ENCODE measurements around the gene KRT25. TPM values are rescaled to one million over a fixed set of nuclear protein-coding genes. Genes with fewer than 3 reads are reported as not detected.

The KRT25 gene
- total RNA-seq, 1 experiment from 2014 or later = not detected

DNA sequence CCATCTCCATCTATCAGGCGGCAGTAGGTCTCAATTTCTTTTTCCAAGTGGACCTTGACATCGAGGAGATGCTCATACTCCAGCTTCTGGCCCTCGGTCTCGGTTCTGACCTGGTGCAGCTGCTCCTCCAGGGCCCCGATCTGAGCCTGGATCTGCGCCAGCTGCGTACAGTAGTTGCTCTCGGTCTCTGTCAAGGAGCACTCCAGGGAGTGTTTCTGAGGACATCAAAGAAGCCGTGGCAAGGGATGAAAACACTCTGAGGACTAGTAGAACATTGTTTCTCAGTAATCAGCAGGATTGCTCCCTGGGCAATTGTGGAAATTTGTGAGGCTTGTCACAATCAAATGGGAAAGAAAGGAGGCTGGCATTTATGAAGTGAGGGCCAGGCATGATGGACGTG, 38.7 kb upstream of the KRT25 start:
- Histone ChIP-seq H3K9me3 (ENCODE audit: control insufficient read depth in 1 of 2, insufficient read depth in 1 of 2, low read depth in 1 of 2, low read length in 2 of 2) (no peaks in the 10 kb centered on the region), H3K9ac (ENCODE audit: low read length) (no peak overlapping the region), H3K4me3 (replicated peaks in 1 of 2; ENCODE audit: low read depth in 1 of 2, low read length in 2 of 2) (no peak overlapping the region), H3K79me2 (ENCODE audit: insufficient read depth, low read length) (no peaks in the 10 kb centered on the region), H3K27me3 (ENCODE audit: insufficient read depth, low read length) (no peaks in the 10 kb centered on the region), H3K4me2 (ENCODE audit: low read length) (no peak overlapping the region), H2AFZ (ENCODE audit: low read depth, low read length, poor library complexity, severe bottlenecking) (no peak overlapping the region), H3K9me2 (ENCODE audit: insufficient read depth) (no peaks in the 10 kb centered on the region), H4K20me1 (ENCODE audit: insufficient read depth) (no peaks in the 10 kb centered on the region), H3K4me1 (ENCODE audit: control insufficient read depth in 1 of 2, insufficient read depth in 2 of 2, low read length in 2 of 2) (no peaks in the 10 kb centered on the region), H3K27ac (ENCODE audit: low read depth, low read length) (no peak overlapping the region), H3K36me3 (ENCODE audit: control insufficient read depth in 1 of 2, insufficient read depth in 2 of 2, low read length in 2 of 2) (no peaks in the 10 kb centered on the region)
- DNase-seq (ENCODE audit: low read depth, low spot score) = no peak
- intact Hi-C loops (cut with micrococcal nuclease) = no loop called here
- ChIA-PET POLR2A (no interaction called here), RAD21 (ENCODE audit: low non-redundant PET in 1 of 2, low total read pairs in 2 of 2, uncharacterized antibody in 2 of 2, unreplicated experiment in 2 of 2) (no interaction called here), CTCF (interaction anchor here (2.1 kb wide), 1 partner anchor 178 kb away, joined by 21 read pairs; no protein-coding TSS in a partner anchor)
- ATAC-seq = no peak
- no TSS peak for BruUV-seq (replicated peaks)
- TF ChIP-seq RAD21 (IDR thresholded peaks at IDR 0.05; ENCODE audit: low read depth) (no peak), EGR1 (IDR thresholded peaks at IDR 0.05; ENCODE audit: low read depth) (no peak)

DNA sequence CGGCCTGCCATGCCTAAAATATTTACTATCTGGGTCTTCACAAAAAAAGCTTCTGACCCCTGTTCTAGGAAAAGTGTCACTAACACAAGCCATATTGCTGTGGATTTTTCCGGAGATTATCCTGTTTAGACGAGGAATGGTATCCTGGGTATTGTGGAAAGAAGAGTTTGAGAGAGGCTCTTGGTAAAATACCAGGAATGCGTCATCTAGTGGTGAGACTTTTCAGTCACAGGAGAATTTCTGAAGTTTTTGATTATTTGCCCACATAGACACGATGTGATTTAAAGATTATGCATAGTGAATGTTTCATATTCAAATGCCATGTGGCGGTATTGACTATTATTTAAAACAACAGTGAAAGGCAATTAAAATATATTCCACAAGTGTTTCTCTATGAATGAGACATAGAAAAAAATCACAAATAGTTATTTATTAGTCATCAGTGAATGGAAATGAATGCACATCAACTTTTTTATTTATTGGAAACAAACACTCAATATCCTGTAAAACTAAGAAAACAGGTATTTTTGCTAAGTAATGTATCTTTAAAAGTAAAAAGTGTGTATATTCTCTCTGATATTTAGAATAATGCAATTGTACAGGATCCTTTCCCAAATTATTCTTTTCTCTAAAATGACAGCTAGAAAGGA, 36.8 kb upstream of the KRT25 start:
- no peak overlapping the region for H3K4me3 ChIP-seq (replicated peaks in 1 of 2; ENCODE audit: low read depth in 1 of 2, low read length in 2 of 2)
- H3K9me3 ChIP-seq (ENCODE audit: control insufficient read depth in 1 of 2, insufficient read depth in 1 of 2, low read depth in 1 of 2, low read length in 2 of 2) = no peaks in the 10 kb centered on the region
- BruUV-seq (replicated peaks) = no TSS peak
- DNase-seq (ENCODE audit: low read depth, low spot score) (peak; percentile 41), ATAC-seq (peak; percentile 68)
- RAD21 ChIA-PET (ENCODE audit: low non-redundant PET in 1 of 2, low total read pairs in 2 of 2, uncharacterized antibody in 2 of 2, unreplicated experiment in 2 of 2) = interaction anchor here in 1 of 2 experiments (0.9 kb wide), 1 partner anchor 176 kb away, joined by 3 read pairs; no protein-coding TSS in a partner anchor
- no peak overlapping the region for H3K4me2 ChIP-seq (ENCODE audit: low read length)
- no peaks in the 10 kb centered on the region for H3K27me3 ChIP-seq (ENCODE audit: insufficient read depth, low read length)
- H3K36me3 ChIP-seq (ENCODE audit: control insufficient read depth in 1 of 2, insufficient read depth in 2 of 2, low read length in 2 of 2) = no peaks in the 10 kb centered on the region
- POLR2A ChIA-PET = interaction anchor here (1.2 kb wide), 1 partner anchor 176 kb away, joined by 5 read pairs; no protein-coding TSS in a partner anchor
- intact Hi-C loops (cut with micrococcal nuclease) = loop anchor here (1.0 kb wide), 2 partner anchors 172 to 177 kb away; no protein-coding TSS in a partner anchor
- no peak overlapping the region for H3K27ac ChIP-seq (ENCODE audit: low read depth, low read length)
- H3K9ac ChIP-seq (ENCODE audit: low read length) = no peak overlapping the region
- no peaks in the 10 kb centered on the region for H4K20me1 ChIP-seq (ENCODE audit: insufficient read depth)
- no peaks in the 10 kb centered on the region for H3K4me1 ChIP-seq (ENCODE audit: control insufficient read depth in 1 of 2, insufficient read depth in 2 of 2, low read length in 2 of 2)
- no peaks in the 10 kb centered on the region for H3K9me2 ChIP-seq (ENCODE audit: insufficient read depth)
- TF ChIP-seq YY1 (IDR thresholded peaks at IDR 0.05; ENCODE audit: extremely low read depth, insufficient replicate concordance, low read depth, low read length) = no peak
- TF ChIP-seq, protein P1, sequence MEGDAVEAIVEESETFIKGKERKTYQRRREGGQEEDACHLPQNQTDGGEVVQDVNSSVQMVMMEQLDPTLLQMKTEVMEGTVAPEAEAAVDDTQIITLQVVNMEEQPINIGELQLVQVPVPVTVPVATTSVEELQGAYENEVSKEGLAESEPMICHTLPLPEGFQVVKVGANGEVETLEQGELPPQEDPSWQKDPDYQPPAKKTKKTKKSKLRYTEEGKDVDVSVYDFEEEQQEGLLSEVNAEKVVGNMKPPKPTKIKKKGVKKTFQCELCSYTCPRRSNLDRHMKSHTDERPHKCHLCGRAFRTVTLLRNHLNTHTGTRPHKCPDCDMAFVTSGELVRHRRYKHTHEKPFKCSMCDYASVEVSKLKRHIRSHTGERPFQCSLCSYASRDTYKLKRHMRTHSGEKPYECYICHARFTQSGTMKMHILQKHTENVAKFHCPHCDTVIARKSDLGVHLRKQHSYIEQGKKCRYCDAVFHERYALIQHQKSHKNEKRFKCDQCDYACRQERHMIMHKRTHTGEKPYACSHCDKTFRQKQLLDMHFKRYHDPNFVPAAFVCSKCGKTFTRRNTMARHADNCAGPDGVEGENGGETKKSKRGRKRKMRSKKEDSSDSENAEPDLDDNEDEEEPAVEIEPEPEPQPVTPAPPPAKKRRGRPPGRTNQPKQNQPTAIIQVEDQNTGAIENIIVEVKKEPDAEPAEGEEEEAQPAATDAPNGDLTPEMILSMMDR (IDR thresholded peaks at IDR 0.05 in 2 of 3, conservative IDR thresholded peaks at IDR 0.05 in 1 of 3; ENCODE audit: borderline replicate concordance in 1 of 3, insufficient read depth in 1 of 3, low read depth in 2 of 3, low read length in 2 of 3) = peak; percentile 66 to 86 (median 75)
- peak; percentile 70 for TF ChIP-seq RAD21 (IDR thresholded peaks at IDR 0.05; ENCODE audit: low read depth)
- H3K79me2 ChIP-seq (ENCODE audit: insufficient read depth, low read length) = no peaks in the 10 kb centered on the region
- H2AFZ ChIP-seq (ENCODE audit: low read depth, low read length, poor library complexity, severe bottlenecking) = peak overlapping the region; percentile 79
- CTCF ChIA-PET = interaction anchor here (1.2 to 3.5 kb wide), 4 partner anchors 10 to 177 kb away, joined by 5 to 29 read pairs (median 13); partner anchors contain the start of gene KRT27

Measured in HCT116 (cell line).